Nasal cavity respiratory epithelium epithelial cell of viscerocranial mucosa (primary cell): ENCODE results near the gene ZBTB38. TPM values are rescaled to one million over a fixed set of nuclear protein-coding genes. Genes with fewer than 3 reads are reported as not detected.

ENCODE experiments used
- total RNA-seq: library from RNA; depleted of rRNA; stranded (reverse); fragments of >200 nt; gene quantifications from 2 replicates; pipeline ENCODE4 v1.2.3, GENCODE V29; 2014

The ZBTB38 gene, protein sequence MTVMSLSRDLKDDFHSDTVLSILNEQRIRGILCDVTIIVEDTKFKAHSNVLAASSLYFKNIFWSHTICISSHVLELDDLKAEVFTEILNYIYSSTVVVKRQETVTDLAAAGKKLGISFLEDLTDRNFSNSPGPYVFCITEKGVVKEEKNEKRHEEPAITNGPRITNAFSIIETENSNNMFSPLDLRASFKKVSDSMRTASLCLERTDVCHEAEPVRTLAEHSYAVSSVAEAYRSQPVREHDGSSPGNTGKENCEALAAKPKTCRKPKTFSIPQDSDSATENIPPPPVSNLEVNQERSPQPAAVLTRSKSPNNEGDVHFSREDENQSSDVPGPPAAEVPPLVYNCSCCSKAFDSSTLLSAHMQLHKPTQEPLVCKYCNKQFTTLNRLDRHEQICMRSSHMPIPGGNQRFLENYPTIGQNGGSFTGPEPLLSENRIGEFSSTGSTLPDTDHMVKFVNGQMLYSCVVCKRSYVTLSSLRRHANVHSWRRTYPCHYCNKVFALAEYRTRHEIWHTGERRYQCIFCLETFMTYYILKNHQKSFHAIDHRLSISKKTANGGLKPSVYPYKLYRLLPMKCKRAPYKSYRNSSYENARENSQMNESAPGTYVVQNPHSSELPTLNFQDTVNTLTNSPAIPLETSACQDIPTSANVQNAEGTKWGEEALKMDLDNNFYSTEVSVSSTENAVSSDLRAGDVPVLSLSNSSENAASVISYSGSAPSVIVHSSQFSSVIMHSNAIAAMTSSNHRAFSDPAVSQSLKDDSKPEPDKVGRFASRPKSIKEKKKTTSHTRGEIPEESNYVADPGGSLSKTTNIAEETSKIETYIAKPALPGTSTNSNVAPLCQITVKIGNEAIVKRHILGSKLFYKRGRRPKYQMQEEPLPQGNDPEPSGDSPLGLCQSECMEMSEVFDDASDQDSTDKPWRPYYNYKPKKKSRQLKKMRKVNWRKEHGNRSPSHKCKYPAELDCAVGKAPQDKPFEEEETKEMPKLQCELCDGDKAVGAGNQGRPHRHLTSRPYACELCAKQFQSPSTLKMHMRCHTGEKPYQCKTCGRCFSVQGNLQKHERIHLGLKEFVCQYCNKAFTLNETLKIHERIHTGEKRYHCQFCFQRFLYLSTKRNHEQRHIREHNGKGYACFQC (N-terminal part only)
- total RNA-seq = 86.1 and 139 TPM in 2 replicates

DNA sequence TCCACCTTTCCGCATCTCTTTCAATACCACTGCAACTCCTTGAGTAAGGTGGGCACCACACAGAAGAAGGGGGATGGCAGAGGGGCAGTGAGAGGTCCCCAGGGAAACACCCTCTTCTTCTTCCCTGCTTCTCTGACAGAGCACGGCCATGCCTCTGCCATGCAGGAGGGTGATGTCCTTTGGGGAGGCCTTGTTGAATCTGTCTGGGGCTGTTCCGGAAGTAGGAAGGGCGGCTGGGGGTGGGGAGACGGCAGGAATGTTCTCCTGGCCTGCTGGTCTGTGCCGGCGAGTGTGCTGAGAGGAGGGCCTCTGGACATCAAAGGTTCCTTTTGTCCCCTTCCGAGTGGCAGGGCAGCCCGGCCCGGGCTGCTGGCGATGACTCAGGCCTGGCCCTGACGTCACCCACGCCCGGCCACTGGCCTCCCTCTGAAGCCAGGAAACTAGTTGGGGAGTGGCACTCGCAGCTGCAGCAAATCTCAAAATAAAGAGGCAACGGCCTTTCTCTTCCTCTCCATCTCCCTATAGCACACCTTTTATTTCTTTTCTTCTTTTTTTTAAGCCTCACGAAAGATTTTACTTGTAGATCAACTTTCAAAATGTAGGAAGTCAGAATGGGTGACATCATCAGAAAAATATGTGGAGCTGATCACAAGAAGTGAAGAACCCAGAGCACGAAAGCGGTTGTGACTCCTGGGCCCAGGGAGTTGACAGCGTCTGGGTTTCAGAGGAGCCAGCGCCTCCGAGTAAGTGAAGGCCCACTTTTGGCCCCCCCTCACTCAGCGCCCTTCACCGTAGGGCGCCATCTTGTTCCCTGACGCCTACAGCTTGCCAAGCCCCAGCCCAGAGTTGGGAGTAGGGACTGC, at the start of gene ZBTB38:
Gene ZBTB38 (plus strand): TSS at position 443 of the 863 bp plus-strand sequence. CDS start 73,885 bp downstream, outside the sequence.

Other genes with a start within 250 kb of the ZBTB38 start
- gene PXYLP1, start 136.7 kb upstream of the ZBTB38 start, total RNA-seq = 7.3 and 8.5 TPM in 2 replicates
- gene RASA2, start 118.5 kb downstream of the ZBTB38 start, total RNA-seq = 16.1 and 18.4 TPM in 2 replicates